C4-2B (cell line): Measurements from ENCODE around the gene CBX1.
"Not testable (repeated sequence)": the region's sequence is repeated elsewhere in the genome, so short reads cannot be mapped to it uniquely, and the experiment has no call there.

Experiments used
- H3K27ac ChIP-seq: fragments of 450-650 bp; 2 replicates; pipeline ENCODE4 v1.5.1; 2017
- ZFX ChIP-seq: fragments of 450-650 bp; IDR thresholded peaks from 2 replicates; pipeline ENCODE4 v1.6.1; 2017
- TF ChIP-seq, protein P1 (sequence below): fragments of 450-650 bp; conservative IDR thresholded peaks from 2 replicates; pipeline ENCODE4 v1.5.1; 2017; ENCODE audit warnings: mild to moderate bottlenecking

The CBX1 gene

DNA sequence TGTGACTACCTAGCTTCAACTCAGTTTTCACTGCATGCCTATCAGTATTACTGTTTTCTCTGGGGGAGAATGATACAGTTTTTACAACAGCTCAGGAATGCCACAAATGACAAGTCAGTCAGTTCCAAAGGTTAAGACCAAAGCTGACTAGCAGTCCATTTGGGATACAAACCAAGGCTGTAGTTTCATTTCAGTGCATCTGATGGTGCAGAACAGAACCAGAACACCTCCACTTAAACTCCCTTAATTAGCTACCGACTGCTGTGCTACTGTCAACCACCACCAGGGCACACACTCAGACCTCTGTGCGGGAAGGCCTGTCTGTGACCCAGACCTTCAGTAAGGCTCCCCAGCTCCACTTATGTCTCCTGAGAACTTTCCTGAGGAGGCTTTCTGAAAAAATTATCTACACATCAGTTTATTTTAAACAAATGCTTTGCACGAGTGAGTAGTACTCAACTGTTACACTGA, 32.8 kb downstream of the CBX1 start:
- no peak overlapping the region for H3K27ac ChIP-seq
- TF ChIP-seq, protein P1, sequence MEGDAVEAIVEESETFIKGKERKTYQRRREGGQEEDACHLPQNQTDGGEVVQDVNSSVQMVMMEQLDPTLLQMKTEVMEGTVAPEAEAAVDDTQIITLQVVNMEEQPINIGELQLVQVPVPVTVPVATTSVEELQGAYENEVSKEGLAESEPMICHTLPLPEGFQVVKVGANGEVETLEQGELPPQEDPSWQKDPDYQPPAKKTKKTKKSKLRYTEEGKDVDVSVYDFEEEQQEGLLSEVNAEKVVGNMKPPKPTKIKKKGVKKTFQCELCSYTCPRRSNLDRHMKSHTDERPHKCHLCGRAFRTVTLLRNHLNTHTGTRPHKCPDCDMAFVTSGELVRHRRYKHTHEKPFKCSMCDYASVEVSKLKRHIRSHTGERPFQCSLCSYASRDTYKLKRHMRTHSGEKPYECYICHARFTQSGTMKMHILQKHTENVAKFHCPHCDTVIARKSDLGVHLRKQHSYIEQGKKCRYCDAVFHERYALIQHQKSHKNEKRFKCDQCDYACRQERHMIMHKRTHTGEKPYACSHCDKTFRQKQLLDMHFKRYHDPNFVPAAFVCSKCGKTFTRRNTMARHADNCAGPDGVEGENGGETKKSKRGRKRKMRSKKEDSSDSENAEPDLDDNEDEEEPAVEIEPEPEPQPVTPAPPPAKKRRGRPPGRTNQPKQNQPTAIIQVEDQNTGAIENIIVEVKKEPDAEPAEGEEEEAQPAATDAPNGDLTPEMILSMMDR, result no peak; the same call in 1 of the 2 replicates
- TF ChIP-seq ZFX, result no peak

DNA sequence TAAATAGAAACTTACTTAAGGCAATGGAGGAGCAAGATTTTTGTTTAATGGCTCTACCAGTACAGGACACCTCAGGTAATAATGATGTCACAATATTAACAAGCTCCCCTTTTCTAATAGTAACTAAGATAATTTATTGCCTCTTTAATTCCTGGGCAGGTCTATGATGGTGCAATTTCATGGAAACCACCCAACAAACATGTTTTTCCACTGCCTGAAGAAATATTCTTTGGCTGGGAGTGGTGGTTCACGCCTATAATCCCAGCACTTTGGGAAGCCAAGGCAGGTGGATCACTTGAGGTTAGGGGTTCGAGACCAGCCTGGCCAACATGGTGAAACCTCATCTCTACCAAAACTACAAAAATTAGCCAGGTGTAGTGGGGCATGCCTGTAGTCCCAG, 33.5 kb downstream of the CBX1 start:
- not testable (repeated sequence) for H3K27ac ChIP-seq

DNA sequence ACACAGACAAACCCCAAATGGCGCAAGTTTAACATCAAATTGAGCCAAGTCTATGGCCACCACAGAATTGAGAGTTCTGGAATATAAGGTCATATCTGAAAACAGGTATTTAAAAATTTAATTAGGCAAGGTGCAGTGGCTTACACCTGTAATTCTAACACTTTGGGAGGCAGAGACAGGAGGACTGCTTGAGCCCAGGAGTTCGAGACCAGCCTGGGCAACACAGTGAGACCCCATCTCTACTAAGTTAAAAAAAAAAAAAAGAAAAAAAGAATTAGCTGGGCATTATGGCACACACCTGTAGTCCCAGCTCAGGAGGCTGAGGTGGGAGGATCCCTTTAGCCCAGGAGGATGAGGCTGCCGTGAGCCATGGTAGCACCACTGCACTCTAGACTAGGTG, 34.0 kb downstream of the CBX1 start:
- H3K27ac ChIP-seq, result no peak overlapping the region
- TF ChIP-seq ZFX, result no peak
- TF ChIP-seq, protein P1, result no peak

DNA sequence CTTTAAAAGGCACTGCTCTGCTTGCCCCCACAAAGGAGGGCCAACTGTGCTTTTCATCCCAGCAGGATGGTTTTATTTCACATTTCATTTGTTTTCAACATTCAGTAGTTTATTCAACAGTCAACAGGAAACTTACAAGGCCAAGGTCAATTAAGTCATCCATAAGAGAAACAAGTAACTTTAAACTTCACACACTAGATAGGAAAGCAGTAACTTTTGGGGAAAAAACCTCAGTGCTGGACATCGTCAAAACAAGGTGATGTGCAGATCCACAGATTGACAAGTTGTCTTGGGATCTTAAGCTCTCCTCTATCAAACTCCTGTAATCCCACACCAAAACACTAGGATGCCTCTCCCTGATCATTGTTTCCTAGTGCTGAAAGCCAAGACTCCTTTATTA, 34.6 kb downstream of the CBX1 start:
- no peak overlapping the region for H3K27ac ChIP-seq
- TF ChIP-seq, protein P1, result no peak; the same call in 1 of the 2 replicates
- no peak for TF ChIP-seq ZFX

DNA sequence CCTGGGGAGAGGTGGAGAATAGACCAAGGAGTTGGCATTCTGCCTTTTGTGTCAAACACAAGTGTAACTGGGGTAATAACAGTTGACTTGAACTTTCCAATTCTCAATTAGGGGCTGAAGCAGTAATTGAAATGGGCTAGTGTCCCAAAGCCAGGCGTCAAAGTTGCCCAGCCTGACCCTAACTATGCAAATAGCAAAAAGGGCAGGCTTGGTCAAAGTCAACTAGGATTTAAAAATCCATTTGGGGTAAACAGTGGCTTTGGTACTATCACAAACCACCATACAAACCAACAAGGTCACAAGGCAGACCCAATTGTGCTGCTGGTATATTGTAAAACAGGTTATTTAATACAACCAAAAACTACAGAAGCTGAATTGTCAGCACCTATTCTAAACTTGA, 35.1 kb downstream of the CBX1 start:
- H3K27ac ChIP-seq, result no peak overlapping the region
- TF ChIP-seq, protein P1, result no peak
- no peak for TF ChIP-seq ZFX

DNA sequence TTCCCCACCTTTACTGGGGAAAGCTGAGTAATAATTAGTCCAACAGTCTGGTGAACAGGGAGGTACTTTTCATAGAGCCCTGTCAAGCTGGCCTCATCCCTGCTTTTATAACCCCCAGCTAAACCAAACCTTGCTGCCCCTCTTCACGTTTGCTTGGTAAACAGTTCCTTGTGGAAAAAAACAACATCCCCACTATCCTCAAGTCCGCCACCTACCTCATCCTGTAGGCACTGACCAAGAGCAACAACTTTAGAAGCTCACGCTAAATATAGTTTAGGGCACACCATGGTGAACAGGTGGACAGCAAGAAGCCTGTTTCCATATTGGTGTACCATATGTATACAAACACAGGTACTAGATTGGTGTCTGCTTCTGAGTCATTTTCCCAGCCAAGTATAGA, 36.6 kb downstream of the CBX1 start:
- H3K27ac ChIP-seq, result no peak overlapping the region
- no peak for TF ChIP-seq ZFX
- TF ChIP-seq, protein P1, result no peak

DNA sequence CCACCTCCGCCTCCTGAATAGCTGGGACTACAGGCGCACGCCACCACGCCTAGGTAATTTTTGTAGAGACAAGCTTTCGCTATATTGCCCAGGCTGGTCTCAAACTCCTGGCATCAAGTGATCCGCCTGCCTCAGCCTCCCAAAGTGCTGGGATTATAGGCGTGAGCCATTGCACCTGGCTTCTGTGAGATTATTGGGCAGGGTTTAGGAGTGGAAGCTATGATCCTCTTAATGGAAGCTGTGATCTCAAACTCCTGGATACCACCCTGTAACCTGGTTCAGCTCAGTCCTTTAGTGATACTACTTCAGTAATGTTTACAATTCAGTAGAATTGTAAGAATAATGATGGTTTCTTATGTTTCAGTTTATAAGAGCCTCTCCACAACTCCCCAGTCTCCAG, 39.0 kb downstream of the CBX1 start:
- TF ChIP-seq ZFX, result no peak
- TF ChIP-seq, protein P1, result no peak
- no peak overlapping the region for H3K27ac ChIP-seq

DNA sequence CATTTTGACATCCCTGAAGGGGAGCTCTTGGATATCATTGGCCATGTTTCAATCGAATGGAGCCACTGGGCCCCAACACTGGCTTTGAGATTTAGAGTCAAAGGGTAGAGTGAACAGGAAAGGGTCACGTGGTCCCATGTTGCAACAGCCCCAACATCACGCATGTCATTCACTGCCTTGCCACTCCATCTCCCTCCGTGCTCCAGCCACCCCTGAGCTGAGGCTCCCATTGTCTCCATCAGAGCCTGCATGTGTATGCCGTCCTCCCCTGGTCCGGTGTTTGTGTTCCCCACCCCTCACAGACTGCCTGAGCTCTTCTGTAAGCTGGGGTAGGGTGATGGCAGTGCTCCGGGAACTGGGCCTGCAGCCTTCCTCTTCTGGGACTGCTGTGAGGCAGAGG, 41.0 kb downstream of the CBX1 start:
- H3K27ac ChIP-seq, result no peak overlapping the region
- TF ChIP-seq ZFX, result no peak
- TF ChIP-seq, protein P1, result no peak
